ENCODE data around the gene ZKSCAN3. TPM values are rescaled to one million over a fixed set of nuclear protein-coding genes. Genes with fewer than 3 reads are reported as not detected.

The ZKSCAN3 gene
- total and polyA plus RNA-seq, 11 donors, result 1.5 to 7.9 (median 4.9) TPM

DNA sequence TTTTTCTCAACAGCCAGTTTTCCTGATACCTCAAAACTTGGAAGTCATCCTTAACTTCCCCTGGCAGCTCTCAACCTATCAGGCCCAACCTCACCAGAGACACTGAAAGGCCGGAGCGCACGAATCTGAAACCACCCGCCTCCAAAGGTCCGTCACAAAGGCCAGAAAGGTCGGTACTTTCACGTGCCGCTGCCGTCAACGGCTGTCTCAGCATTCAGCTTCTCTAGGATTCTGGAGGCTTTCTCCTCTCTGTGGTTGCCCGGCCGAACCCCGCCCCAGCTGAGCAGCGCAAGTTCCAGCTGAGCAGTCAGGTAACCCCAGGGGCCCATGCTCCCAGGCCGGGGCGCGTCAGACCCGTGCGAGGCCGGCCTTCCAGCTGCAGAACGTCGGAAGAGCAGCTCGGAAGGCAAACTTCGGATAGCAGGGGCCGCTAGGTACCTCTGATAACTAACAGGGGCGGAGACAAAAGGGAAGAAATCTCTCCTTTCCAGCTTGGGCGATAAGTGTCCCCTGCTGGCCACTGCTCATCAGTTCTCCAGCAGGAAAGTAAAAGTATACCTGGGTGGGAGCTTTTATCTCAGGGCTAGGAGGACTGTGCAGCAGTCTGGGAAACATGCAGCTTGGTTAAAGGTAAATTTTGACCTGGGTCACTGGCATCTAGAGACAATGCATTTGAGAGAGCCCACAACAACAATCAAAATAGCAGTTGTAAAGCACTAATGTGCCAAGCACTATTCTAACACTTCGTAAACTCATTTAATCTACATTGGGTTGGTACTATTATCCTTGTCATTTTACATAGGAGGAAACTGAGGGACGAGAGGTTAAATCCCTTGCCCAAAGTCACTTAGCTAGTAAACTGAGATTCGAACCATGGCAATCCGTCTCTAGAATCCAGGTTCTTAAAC lies 33.7 kb downstream of the ZKSCAN3 start:
- 14 to 26% (median 17%) methylated on average over 21 to 31 of the region's 31 CpGs for WGBS, 4 donors

GRCh38 chr6:28384143-28384533 lies 34.4 kb downstream of the ZKSCAN3 start:
- TF ChIP-seq POLR2A (IDR thresholded peaks at IDR 0.05), result no peak
- TF ChIP-seq, protein P1, sequence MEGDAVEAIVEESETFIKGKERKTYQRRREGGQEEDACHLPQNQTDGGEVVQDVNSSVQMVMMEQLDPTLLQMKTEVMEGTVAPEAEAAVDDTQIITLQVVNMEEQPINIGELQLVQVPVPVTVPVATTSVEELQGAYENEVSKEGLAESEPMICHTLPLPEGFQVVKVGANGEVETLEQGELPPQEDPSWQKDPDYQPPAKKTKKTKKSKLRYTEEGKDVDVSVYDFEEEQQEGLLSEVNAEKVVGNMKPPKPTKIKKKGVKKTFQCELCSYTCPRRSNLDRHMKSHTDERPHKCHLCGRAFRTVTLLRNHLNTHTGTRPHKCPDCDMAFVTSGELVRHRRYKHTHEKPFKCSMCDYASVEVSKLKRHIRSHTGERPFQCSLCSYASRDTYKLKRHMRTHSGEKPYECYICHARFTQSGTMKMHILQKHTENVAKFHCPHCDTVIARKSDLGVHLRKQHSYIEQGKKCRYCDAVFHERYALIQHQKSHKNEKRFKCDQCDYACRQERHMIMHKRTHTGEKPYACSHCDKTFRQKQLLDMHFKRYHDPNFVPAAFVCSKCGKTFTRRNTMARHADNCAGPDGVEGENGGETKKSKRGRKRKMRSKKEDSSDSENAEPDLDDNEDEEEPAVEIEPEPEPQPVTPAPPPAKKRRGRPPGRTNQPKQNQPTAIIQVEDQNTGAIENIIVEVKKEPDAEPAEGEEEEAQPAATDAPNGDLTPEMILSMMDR (IDR thresholded peaks at IDR 0.05), result no peak

More for the DNA sequence above, 33.7 kb downstream of the ZKSCAN3 start:
- Histone ChIP-seq H3K27me3 (no peaks in the 10 kb centered on the region), H3K4me1 (peaks cover 0 to 30% (median 7%) of the 10 kb centered on the region in 12 donors), H3K36me3 (peaks cover 0 to 65% (median 49%) of the 10 kb centered on the region in 9 donors), H3K9me3 (peaks cover 0 to 9% (median 3%) of the 10 kb centered on the region in 12 donors), H3K4me3 (peak overlapping the region; percentile 24 to 67 (median 54)), H3K27ac (peak overlapping the region; percentile 25 to 79 (median 68))
- TF ChIP-seq POLR2A (IDR thresholded peaks at IDR 0.05), result peak in 1 of 2 donors; percentile 13
- TF ChIP-seq, protein P1 (IDR thresholded peaks at IDR 0.05), result peak in 11 of 12 donors; percentile 11 to 43 (median 26)
- DNase-seq (peak; percentile 83 to 93 (median 88)), ATAC-seq (peak; percentile 92 to 99 (median 98))
- intact Hi-C loops (cut with DNase I), result loop anchor here in 1 of 10 donors (10.0 kb wide), 1 partner anchor 301 kb away; no protein-coding TSS in a partner anchor

GRCh38 chr6:28390688-28391087 lies 40.9 kb downstream of the ZKSCAN3 start:
- WGBS, 4 donors, result 90 to 95% (median 94%) methylated on average over 8 of the region's 8 CpGs
- DNase-seq (no peak), ATAC-seq (no peak)
- Histone ChIP-seq H3K27me3 (no peaks in the 10 kb centered on the region), H3K9me3 (no peaks in the 10 kb centered on the region), H3K4me1 (peaks cover 0 to 4% (median 0%) of the 10 kb centered on the region in 12 donors), H3K27ac (no peak overlapping the region), H3K36me3 (peaks cover 0 to 84% (median 69%) of the 10 kb centered on the region in 9 donors), H3K4me3 (no peak overlapping the region)
- intact Hi-C loops (cut with DNase I), result no loop called here
- TF ChIP-seq POLR2A (IDR thresholded peaks at IDR 0.05), result no peak
- TF ChIP-seq, protein P1 (IDR thresholded peaks at IDR 0.05), result no peak

More at GRCh38 chr6:28384143-28384533, 34.4 kb downstream of the ZKSCAN3 start:
- Histone ChIP-seq H3K36me3 (peaks cover 0 to 66% (median 53%) of the 10 kb centered on the region in 9 donors), H3K9me3 (peaks cover 0 to 3% (median 0%) of the 10 kb centered on the region in 12 donors), H3K27ac (peak overlapping the region in 3 of 12 donors; percentile 68 to 79 (median 74)), H3K4me3 (no peak overlapping the region), H3K27me3 (no peaks in the 10 kb centered on the region), H3K4me1 (peaks cover 0 to 30% (median 7%) of the 10 kb centered on the region in 12 donors)
- intact Hi-C loops (cut with DNase I), result loop anchor here in 1 of 10 donors (10.0 kb wide), 1 partner anchor 301 kb away; no protein-coding TSS in a partner anchor
- WGBS, 4 donors, result 70 to 85% (median 77%) methylated on average over 2 of the region's 2 CpGs
- DNase-seq (no peak), ATAC-seq (no peak)
